Activated CD4-positive, alpha-beta T cell treated with anti-CD3 and anti-CD28 coated beads, Interleukin-10, Interleukin-2, amounts not matched to agents 100 ng/mL and 50 ng/mL, durations not matched to agents 16 hours and 8 hours (primary cell): ENCODE results near the gene SKIDA1.
A peak's percentile ranks its signal among the peaks of the same experiment; 100 is the strongest.

Experiments used
- DNase-seq: peaks from one replicate; pipeline ENCODE4 v3.0.0-alpha.2; 2020

Gene SKIDA1

GRCh38 chr10:21499701-21500577, 25.5 kb downstream of the SKIDA1 start:
- no peak for DNase-seq

GRCh38 chr10:21498986-21499385, 26.5 kb downstream of the SKIDA1 start:
- no peak for DNase-seq

GRCh38 chr10:21498377-21498776, 27.1 kb downstream of the SKIDA1 start:
- no peak for DNase-seq

- peak; percentile 29 for DNase-seq
These were observed 28.2 kb downstream of the SKIDA1 start for GRCh38 chr10:21497177-21497807.

- DNase-seq, result peak; percentile 61
These were observed 28.9 kb downstream of the SKIDA1 start for GRCh38 chr10:21496343-21497176.

GRCh38 chr10:21495752-21496342, 29.6 kb downstream of the SKIDA1 start:
- DNase-seq, result peak; percentile 89

- DNase-seq, result no peak
These were observed 30.3 kb downstream of the SKIDA1 start for GRCh38 chr10:21495002-21495751.

- DNase-seq, result peak; percentile 23
These were observed 31.1 kb downstream of the SKIDA1 start for GRCh38 chr10:21494191-21495001.

- DNase-seq, result no peak
These were observed 31.7 kb downstream of the SKIDA1 start for GRCh38 chr10:21493784-21494183.

GRCh38 chr10:21492421-21492820, 33.1 kb downstream of the SKIDA1 start:
- no peak for DNase-seq

- DNase-seq, result no peak
These were observed 34.8 kb downstream of the SKIDA1 start for GRCh38 chr10:21490711-21491105.

- DNase-seq, result no peak
These were observed 35.3 kb downstream of the SKIDA1 start for GRCh38 chr10:21490028-21490710.

GRCh38 chr10:21488957-21489446, 36.5 kb downstream of the SKIDA1 start:
- DNase-seq, result no peak

- DNase-seq, result no peak
These were observed 37.1 kb downstream of the SKIDA1 start for GRCh38 chr10:21488246-21488956.

- no peak for DNase-seq
These were observed 37.9 kb downstream of the SKIDA1 start for GRCh38 chr10:21487416-21488180.

- no peak for DNase-seq
These were observed 42.7 kb downstream of the SKIDA1 start for GRCh38 chr10:21482821-21483220.

- DNase-seq, result no peak
These were observed 44.1 kb downstream of the SKIDA1 start for GRCh38 chr10:21481407-21481806.

- DNase-seq, result no peak
These were observed 45.7 kb downstream of the SKIDA1 start for GRCh38 chr10:21479570-21480315.
